ENCODE data around the gene SLC4A9.
A peak's percentile ranks its signal among the peaks of the same experiment; 100 is the strongest.

SLC4A9 gene

DNA sequence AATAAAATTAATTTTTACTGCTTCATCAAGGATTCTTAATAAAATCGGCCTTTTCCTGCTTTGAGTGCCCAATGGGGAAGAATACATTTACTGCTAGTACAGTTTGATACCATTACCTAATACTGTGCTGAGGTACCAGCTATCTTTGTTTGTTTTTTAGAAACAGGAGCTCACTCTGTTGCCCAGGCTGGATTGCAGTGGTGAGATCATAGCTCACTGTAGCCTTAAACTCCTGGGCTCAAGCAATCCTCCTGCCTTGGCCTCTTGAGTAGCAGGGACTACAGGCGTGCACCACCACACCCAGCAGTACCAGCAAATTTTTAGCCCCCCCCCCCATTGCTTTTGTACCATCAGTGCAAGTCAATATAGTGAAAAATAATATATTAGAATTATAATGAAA, 28.1 kb downstream of the SLC4A9 start:
- Histone ChIP-seq H4K20me1 (no peaks in the 10 kb centered on the region), H3K9ac (no peak overlapping the region), H3K27me3 (no peaks in the 10 kb centered on the region), H3K4me1 (peaks cover 5 to 8% (median 7%) of the 10 kb centered on the region in 10 experiments; a peak in 18 of 20 replicates), H3K36me3 (peaks cover 0 to 12% (median 6%) of the 10 kb centered on the region in 11 experiments; a peak in 7 of 22 replicates), H3K27ac (no peak overlapping the region), H3K4me3 (no peak overlapping the region), H3K9me3 (replicated peaks in 1 of 11) (no peaks in the 10 kb centered on the region), H3K4me2 (no peak overlapping the region)
- no peak for TF ChIP-seq Cebpa-rat (IDR thresholded peaks at IDR 0.05)

DNA sequence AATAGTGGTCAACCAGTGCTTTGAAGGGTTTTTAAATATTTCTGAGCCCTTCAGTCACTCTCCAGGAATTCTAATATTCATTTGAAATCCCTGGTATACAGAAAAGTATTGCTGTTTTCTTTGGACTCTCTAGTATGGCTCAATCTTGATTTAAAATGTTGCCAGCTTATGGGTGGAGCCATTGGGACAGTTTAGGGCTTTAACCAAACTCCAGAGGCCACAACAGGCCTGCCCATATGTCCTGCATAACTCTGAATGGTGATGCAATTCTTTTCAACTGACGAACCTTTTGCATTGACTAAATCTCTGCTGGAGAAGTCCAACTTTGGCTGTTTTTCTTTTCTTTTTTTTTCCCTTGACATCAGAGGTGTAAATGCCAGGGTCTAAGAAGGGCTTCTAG, 31.3 kb downstream of the SLC4A9 start:
- no peak overlapping the region for H3K9ac ChIP-seq
- H3K27me3 ChIP-seq, result no peaks in the 10 kb centered on the region
- 0 out of 22 replicates have a peak, but pooled peaks of 1 of the 11 experiments have one; percentile 17 for TF ChIP-seq Cebpa-rat (IDR thresholded peaks at IDR 0.05)
- H4K20me1 ChIP-seq, result no peaks in the 10 kb centered on the region
- no peaks in the 10 kb centered on the region for H3K9me3 ChIP-seq (replicated peaks in 1 of 11)
- no peaks in the 10 kb centered on the region for H3K4me1 ChIP-seq
- no peak overlapping the region for H3K27ac ChIP-seq
- peaks cover 0 to 19% (median 9%) of the 10 kb centered on the region in 11 experiments; a peak in 7 of 22 replicates for H3K36me3 ChIP-seq
- no peak overlapping the region for H3K4me3 ChIP-seq
- H3K4me2 ChIP-seq, result no peak overlapping the region

DNA sequence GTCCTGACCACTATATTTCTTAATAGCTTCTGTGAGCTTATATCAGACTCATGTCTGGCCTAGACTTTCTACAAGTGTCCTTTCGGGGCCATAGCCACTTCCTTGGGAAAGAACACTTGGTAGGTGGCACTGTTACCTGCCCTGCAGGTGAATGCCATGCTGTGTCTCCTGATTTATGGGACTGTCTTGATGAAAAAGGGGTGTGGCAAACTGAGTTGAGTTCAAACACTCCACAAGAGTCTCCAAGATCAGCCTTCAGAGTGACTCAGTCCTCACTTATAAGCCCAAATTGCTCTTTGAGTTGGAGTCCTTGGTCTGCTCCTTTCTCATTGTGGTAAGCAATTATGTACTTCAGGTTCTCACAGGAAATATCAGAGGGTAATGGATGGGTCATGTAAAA, 31.7 kb downstream of the SLC4A9 start:
- H3K4me3 ChIP-seq, result no peak overlapping the region
- no peaks in the 10 kb centered on the region for H3K27me3 ChIP-seq
- H3K9me3 ChIP-seq (replicated peaks in 1 of 11), result no peaks in the 10 kb centered on the region
- H3K4me1 ChIP-seq, result no peaks in the 10 kb centered on the region
- H3K4me2 ChIP-seq, result no peak overlapping the region
- no peak overlapping the region for H3K9ac ChIP-seq
- H3K36me3 ChIP-seq, result peaks cover 0 to 19% (median 9%) of the 10 kb centered on the region in 11 experiments; a peak in 7 of 22 replicates
- H4K20me1 ChIP-seq, result no peaks in the 10 kb centered on the region
- TF ChIP-seq Cebpa-rat (IDR thresholded peaks at IDR 0.05), result no peak
- H3K27ac ChIP-seq, result no peak overlapping the region

DNA sequence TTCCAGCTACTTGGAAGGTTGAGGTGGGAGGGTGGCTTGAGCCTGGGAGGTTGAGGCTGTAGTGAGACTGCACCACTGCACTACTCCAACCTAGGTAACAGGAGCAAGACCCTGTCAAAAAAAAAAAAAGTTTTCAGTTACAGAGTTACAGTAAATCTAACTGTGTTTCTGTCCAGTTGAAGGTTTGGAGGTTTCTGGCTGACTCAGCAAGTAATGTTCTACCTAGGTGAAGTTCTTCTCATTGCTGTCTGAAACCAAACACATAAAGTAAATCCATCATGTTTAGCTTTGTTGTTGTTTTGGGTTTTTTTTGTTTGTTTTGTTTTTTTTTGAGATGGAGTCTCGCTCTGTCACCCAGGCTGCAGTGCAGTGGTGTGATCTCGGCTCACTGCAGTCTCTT, 33.7 kb downstream of the SLC4A9 start:
- Histone ChIP-seq H3K4me2 (no peak overlapping the region), H3K9ac (no peak overlapping the region), H3K27me3 (no peaks in the 10 kb centered on the region), H3K9me3 (replicated peaks in 1 of 11) (no peaks in the 10 kb centered on the region), H3K27ac (no peak overlapping the region), H4K20me1 (no peaks in the 10 kb centered on the region), H3K36me3 (peaks cover 0 to 19% (median 9%) of the 10 kb centered on the region in 11 experiments; a peak in 7 of 22 replicates), H3K4me3 (no peak overlapping the region), H3K4me1 (no peaks in the 10 kb centered on the region; a peak in 1 of 20 replicates)
- TF ChIP-seq Cebpa-rat (IDR thresholded peaks at IDR 0.05), result no peak

DNA sequence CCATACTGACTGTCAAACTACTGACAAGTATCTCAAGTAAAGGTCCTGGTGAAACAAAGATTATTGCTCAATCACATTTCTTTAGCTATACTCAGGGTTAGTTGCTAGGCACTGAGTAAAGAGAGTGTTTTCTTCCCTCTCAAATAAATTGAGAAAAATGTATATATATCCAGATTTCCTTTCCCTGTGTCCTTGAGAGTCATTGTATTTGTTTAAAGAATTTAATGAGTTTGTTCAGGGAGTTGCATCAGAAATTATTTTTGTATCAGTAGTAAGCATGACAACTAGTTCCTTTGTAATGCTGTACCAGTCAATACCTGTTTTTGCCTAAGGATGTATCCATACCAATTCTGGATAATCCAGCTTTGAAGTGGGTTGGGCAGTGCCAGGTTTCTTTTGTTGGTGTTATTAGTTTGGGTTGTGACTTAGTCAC, 38.4 kb downstream of the SLC4A9 start:
- Histone ChIP-seq H3K9ac (no peak overlapping the region), H3K36me3 (peaks cover 0 to 8% (median 3%) of the 10 kb centered on the region in 11 experiments; a peak in 10 of 22 replicates), H3K4me1 (peaks cover 16 to 20% (median 18%) of the 10 kb centered on the region in 10 experiments), H4K20me1 (peaks cover 11 to 21% (median 16%) of the 10 kb centered on the region in 11 experiments), H3K9me3 (replicated peaks in 1 of 11) (no peaks in the 10 kb centered on the region), H3K4me2 (no peak overlapping the region), H3K27me3 (no peaks in the 10 kb centered on the region), H3K4me3 (no peak overlapping the region), H3K27ac (no peak overlapping the region)
- 0 out of 22 replicates have a peak, but pooled peaks of 1 of the 11 experiments have one; percentile 13 for TF ChIP-seq Cebpa-rat (IDR thresholded peaks at IDR 0.05)

DNA sequence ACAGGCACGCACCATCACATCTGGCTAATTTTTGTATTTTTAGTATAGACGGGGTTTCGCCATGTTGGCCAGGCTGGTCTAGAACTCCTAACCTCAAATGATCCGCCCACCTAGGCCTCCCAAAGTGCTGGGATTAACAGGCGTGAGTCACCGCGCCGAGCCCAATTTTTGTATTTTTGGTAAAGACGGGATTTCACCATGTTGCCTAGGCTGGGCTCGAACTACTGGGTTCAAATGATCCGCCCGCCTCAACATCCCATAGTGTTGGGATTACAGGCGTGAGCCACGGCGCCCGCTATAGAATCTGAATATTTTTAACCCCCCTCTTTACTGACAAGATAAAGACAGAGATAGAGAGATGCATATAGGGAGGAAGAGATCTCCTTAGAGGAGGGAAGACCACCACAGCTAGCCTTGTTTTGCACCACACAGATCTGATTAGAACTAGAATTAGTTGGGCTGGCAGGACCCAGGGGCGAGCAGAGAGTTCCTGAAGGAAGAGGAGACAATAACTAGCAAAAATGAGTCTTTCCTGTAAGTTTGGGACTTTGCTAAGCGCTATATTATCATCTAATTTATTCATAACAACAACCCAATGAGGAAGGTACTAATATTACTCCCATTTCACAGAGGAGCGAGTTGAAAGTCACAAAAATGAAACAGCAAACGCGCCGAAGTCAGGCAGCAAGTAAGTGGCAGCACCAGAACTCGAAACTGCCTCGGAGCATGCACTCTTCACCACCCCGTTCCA, 40.2 kb downstream of the SLC4A9 start:
- H3K4me3 ChIP-seq, result peak overlapping the region; percentile 83 to 99 (median 90)
- H3K9me3 ChIP-seq (replicated peaks in 1 of 11), result no peaks in the 10 kb centered on the region
- H3K27ac ChIP-seq, result peak overlapping the region; percentile 42 to 93 (median 77); a peak in 21 of 22 replicates
- TF ChIP-seq Cebpa-rat (IDR thresholded peaks at IDR 0.05), result no peak
- H3K36me3 ChIP-seq, result peaks cover 0 to 22% (median 12%) of the 10 kb centered on the region in 11 experiments; a peak in 14 of 22 replicates
- no peaks in the 10 kb centered on the region for H3K27me3 ChIP-seq
- H4K20me1 ChIP-seq, result peaks cover 29 to 38% (median 34%) of the 10 kb centered on the region in 11 experiments
- peak overlapping the region; percentile 79 to 93 (median 90) for H3K4me2 ChIP-seq
- peaks cover 31 to 38% (median 35%) of the 10 kb centered on the region in 10 experiments for H3K4me1 ChIP-seq
- peak overlapping the region; percentile 79 to 97 (median 87) for H3K9ac ChIP-seq

DNA sequence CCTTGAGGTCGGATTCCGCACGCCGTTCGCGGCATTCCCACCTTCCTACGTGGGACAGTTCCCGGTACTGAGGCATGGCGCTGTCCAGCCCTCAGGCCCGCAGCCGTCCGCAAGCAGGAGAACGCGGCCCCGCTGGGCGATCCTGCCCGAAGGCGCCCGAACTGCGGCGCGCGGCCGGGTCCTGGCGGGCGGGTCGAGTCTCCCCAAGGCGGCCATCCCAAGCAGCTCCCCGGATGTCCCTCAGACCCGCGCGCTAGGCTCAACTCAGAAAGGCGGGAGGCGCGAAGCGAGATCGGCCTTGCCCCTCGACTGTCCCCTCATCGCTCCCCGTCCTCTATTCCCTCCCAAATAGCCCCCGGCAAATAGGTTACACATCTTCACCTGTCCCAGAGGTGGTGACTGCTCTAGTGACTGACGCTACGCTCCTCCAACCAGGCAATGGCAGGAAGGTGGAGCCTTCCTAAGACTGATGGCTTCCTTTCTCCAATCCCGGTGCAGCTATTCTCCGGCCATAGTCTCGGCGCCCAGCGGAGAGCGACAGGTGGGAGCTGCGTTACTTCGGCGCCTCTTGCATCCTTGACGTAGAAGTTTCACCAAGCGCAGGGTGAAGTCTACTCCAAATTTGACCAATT, 40.9 kb downstream of the SLC4A9 start:
- Histone ChIP-seq H3K9me3 (replicated peaks in 1 of 11) (no peaks in the 10 kb centered on the region), H3K4me3 (peak overlapping the region; percentile 83 to 99 (median 90)), H3K9ac (peak overlapping the region; percentile 79 to 97 (median 87)), H3K4me2 (peak overlapping the region; percentile 79 to 93 (median 90)), H3K27ac (peak overlapping the region; percentile 42 to 93 (median 77); a peak in 21 of 22 replicates), H4K20me1 (peaks cover 36 to 45% (median 41%) of the 10 kb centered on the region in 11 experiments), H3K36me3 (peaks cover 5 to 29% (median 19%) of the 10 kb centered on the region in 11 experiments; a peak in 20 of 22 replicates), H3K4me1 (peaks cover 31 to 41% (median 37%) of the 10 kb centered on the region in 10 experiments), H3K27me3 (no peaks in the 10 kb centered on the region)
- TF ChIP-seq Cebpa-rat (IDR thresholded peaks at IDR 0.05), result no peak

DNA sequence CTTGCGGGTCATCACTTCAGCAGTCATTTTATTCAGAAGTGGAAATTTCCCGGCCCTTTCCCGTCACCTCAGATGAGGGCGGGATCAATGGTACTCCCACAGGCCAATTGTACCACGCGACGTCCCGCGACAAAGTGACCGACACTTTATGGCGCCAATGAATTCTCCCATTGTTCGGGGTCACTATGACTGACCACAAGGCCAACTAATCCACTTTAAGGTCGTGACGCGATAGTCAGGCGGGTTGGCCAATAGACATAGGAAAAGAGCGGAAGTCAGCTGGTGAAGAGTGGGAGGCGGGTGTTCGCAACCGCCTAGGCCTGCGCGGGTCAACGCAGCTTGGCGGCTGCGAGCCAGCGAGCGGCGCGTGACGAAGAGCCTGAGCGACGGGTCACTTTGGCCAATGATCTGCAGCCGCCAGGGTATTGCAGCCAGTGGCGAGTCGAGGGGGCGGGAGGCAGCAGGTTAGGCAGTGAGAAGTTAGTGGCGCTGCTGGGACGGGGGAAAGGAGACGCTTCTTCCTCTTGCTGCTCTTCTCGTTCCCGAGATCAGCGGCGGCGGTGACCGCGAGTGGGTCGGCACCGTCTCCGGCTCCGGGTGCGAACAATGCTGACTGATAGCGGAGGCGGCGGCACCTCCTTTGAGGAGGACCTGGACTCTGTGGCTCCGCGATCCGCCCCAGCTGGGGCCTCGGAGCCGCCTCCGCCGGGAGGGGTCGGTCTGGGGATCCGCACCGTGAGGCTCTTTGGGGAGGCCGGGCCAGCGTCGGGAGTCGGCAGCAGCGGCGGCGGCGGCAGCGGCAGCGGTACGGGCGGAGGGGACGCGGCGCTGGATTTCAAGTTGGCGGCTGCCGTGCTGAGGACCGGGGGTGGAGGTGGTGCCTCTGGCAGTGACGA, 41.6 kb downstream of the SLC4A9 start, which contains the start of gene ANKHD1:
ANKHD1 (plus strand) TSS at position 472 of the 896 bp plus-strand sequence; CDS start at position 607, 135 bp downstream.
- no peak for TF ChIP-seq Cebpa-rat (IDR thresholded peaks at IDR 0.05)
- Histone ChIP-seq H3K27me3 (no peaks in the 10 kb centered on the region), H3K27ac (peak within 1 kb of the TSS; percentile 87 to 94 (median 91)), H3K4me1 (peaks cover 31 to 47% (median 37%) of the 10 kb centered on the region in 10 experiments), H4K20me1 (peaks cover 44 to 53% (median 48%) of the 10 kb centered on the region in 11 experiments), H3K4me2 (peak within 1 kb of the TSS; percentile 89 to 97 (median 94)), H3K9ac (peak within 1 kb of the TSS; percentile 92 to 97 (median 95)), H3K9me3 (replicated peaks in 1 of 11) (no peaks in the 10 kb centered on the region), H3K36me3 (peaks cover 12 to 37% (median 27%) of the 10 kb centered on the region in 11 experiments), H3K4me3 (peak within 1 kb of the TSS; percentile 85 to 99 (median 97))

Data from BLaER1 treated with 17β-estradiol and CSF1 and Interleukin-3, amounts not matched to agents 10 nM and 100 nM (cell line).